ENCODE measurements around the gene TNFRSF4.

DNA sequence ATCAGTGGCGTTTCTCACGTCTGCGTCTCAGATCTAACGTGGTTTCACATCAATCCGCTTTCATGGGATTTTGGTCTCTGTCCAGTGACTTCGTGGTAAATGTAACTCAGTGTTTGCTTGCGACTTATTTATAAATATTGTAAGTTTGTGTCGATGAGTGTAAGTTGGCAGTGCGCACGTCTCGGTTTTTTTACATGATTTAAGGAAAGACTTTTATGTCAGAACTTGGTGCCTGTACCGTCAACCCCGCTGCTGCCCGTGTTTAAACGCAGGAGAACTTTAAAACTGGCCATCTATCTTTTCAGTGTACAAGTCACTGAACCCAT lies 19.6 kb upstream of the TNFRSF4 start:
- TF ChIP-seq POLR2AphosphoS5 (IDR thresholded peaks at IDR 0.05; ENCODE audit: low read depth) (no peak), GABPA (IDR thresholded peaks at IDR 0.05; ENCODE audit: low read depth) (no peak), SPI1 (IDR thresholded peaks at IDR 0.05; ENCODE audit: borderline replicate concordance, low read depth) (no peak)
- TF ChIP-seq, protein P1, sequence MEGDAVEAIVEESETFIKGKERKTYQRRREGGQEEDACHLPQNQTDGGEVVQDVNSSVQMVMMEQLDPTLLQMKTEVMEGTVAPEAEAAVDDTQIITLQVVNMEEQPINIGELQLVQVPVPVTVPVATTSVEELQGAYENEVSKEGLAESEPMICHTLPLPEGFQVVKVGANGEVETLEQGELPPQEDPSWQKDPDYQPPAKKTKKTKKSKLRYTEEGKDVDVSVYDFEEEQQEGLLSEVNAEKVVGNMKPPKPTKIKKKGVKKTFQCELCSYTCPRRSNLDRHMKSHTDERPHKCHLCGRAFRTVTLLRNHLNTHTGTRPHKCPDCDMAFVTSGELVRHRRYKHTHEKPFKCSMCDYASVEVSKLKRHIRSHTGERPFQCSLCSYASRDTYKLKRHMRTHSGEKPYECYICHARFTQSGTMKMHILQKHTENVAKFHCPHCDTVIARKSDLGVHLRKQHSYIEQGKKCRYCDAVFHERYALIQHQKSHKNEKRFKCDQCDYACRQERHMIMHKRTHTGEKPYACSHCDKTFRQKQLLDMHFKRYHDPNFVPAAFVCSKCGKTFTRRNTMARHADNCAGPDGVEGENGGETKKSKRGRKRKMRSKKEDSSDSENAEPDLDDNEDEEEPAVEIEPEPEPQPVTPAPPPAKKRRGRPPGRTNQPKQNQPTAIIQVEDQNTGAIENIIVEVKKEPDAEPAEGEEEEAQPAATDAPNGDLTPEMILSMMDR (IDR thresholded peaks at IDR 0.05; ENCODE audit: insufficient read depth, low read length): no peak
- TF ChIP-seq, protein P2, sequence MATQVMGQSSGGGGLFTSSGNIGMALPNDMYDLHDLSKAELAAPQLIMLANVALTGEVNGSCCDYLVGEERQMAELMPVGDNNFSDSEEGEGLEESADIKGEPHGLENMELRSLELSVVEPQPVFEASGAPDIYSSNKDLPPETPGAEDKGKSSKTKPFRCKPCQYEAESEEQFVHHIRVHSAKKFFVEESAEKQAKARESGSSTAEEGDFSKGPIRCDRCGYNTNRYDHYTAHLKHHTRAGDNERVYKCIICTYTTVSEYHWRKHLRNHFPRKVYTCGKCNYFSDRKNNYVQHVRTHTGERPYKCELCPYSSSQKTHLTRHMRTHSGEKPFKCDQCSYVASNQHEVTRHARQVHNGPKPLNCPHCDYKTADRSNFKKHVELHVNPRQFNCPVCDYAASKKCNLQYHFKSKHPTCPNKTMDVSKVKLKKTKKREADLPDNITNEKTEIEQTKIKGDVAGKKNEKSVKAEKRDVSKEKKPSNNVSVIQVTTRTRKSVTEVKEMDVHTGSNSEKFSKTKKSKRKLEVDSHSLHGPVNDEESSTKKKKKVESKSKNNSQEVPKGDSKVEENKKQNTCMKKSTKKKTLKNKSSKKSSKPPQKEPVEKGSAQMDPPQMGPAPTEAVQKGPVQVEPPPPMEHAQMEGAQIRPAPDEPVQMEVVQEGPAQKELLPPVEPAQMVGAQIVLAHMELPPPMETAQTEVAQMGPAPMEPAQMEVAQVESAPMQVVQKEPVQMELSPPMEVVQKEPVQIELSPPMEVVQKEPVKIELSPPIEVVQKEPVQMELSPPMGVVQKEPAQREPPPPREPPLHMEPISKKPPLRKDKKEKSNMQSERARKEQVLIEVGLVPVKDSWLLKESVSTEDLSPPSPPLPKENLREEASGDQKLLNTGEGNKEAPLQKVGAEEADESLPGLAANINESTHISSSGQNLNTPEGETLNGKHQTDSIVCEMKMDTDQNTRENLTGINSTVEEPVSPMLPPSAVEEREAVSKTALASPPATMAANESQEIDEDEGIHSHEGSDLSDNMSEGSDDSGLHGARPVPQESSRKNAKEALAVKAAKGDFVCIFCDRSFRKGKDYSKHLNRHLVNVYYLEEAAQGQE (IDR thresholded peaks at IDR 0.05; ENCODE audit: insufficient replicate concordance, low read depth): no peak

Measured in HL-60 (cell line).